ENCODE measurements around the gene HSPB8.
A peak's percentile ranks its signal among the peaks of the same experiment; 100 is the strongest.

Gene HSPB8, protein sequence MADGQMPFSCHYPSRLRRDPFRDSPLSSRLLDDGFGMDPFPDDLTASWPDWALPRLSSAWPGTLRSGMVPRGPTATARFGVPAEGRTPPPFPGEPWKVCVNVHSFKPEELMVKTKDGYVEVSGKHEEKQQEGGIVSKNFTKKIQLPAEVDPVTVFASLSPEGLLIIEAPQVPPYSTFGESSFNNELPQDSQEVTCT

DNA sequence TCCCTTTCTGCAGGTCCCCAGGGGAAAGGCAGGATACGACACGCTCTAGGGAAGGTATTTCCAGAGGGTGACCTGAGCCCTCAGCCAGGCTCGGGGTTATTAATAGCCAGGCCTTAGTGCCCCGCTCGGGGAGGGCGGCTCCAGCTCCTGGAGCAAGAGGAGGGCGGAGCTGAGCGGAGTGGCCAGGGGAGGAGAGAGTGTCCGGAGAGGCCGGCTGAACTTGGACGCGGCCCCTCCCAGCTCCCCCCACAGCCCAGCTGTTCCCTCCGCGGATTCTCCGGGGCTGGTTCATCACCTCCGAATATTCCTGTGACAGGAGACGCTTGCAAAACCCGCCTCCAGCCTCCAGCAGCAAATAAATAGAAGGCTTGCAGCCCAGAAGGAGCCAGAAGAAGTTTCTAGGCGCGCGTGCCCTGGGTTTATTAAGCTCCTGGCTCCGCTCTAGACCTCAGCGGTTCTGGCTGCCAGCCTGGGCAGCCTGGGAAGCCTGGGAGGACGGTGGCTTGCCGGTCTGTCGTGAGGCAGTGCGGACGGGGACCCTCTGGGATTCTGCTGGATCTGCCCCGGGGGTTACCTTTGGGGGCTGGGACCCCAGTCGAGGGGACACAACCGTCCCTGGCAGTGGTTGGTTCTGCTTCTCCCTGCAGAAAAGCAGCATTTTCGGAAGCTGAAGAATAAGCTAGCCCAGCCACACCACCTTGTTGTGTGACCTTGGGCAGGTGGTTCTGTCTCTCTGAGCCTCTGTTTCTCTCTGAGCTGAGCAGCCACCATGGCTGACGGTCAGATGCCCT is at the start of gene HSPB8:
HSPB8 (plus strand) TSS at position 388 of the 791 bp plus-strand sequence; CDS start at position 770, 382 bp downstream.
- Histone ChIP-seq H3K4me1 (ENCODE audit: insufficient read depth, low read length) (peaks cover 32% of the 10 kb centered on the region), H3K27ac (ENCODE audit: low read length) (no peak within 1 kb of the TSS)

DNA sequence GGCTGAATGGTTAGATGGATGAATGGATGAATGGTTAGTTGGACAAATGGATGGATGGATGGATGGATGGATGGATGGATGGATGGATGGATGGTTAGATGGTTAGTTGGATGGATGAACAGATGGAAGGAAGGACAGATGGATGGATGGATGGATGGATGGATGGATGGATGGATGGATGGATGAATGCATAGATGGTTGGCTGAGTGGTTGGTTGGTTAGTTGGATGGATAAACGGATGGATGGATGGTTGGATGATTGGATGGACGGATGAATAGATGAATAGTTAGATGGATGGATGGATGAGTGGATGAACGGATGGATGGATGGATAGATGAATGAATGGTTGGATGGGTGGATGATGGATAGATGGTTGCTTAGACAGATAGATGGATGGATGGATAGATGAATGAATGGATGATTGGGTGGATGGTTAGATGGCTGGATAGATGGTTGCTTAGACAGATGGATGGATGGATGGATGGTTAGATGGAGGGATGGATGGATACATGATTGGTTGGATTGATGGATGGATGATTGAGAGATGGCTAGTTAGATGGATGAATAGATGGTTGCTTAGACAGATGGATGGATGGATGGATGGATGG is 48.8 kb upstream of the HSPB8 start:
- no peak overlapping the region for H3K4me3 ChIP-seq (ENCODE audit: low read length)
- H3K9ac ChIP-seq (ENCODE audit: low read depth, low read length), result no peak overlapping the region
- H3K27ac ChIP-seq (ENCODE audit: low read length), result no peak overlapping the region
- no peaks in the 10 kb centered on the region for H3K27me3 ChIP-seq (ENCODE audit: insufficient read depth, low read length)
- no peaks in the 10 kb centered on the region for H3K36me3 ChIP-seq (ENCODE audit: insufficient read depth, low read depth, low read length)
- H3K9me3 ChIP-seq (ENCODE audit: insufficient read depth, low read depth, low read length), result no peaks in the 10 kb centered on the region
- no peaks in the 10 kb centered on the region; the same call in 1 of the 2 replicates for H3K4me1 ChIP-seq (ENCODE audit: insufficient read depth, low read length)

More for the DNA sequence above, at the start of gene HSPB8:
- Histone ChIP-seq H3K9ac (ENCODE audit: low read depth, low read length) (peak within 1 kb of the TSS; percentile 53; the same call in 1 of the 2 replicates), H3K36me3 (ENCODE audit: insufficient read depth, low read depth, low read length) (no peaks in the 10 kb centered on the region), H3K27me3 (ENCODE audit: insufficient read depth, low read length) (peaks cover 7% of the 10 kb centered on the region; the same call in 1 of the 2 replicates), H3K4me3 (ENCODE audit: low read length) (peak within 1 kb of the TSS; percentile 55), H3K9me3 (ENCODE audit: insufficient read depth, low read depth, low read length) (no peaks in the 10 kb centered on the region)

DNA sequence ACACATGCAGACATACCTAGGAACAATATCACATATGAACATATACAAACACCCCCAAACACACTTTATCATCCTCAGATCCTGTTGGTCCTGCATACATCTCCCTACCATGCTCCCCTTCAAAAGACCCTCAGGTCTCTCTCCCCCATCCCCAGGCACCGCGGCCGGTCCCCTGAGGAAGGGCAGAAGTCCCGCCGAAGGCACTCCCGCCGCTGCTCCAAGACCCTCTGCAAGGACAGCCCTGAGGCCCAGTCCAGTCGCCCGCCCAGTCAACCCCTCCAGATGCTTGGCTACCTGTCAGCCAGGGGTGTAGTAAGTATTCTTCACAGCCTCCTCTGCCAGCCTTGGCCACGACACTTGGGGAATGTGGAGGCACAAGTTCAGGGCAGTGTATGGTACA is 48.2 kb upstream of the HSPB8 start:
- H3K9me3 ChIP-seq (ENCODE audit: insufficient read depth, low read depth, low read length), result no peaks in the 10 kb centered on the region
- no peak overlapping the region for H3K27ac ChIP-seq (ENCODE audit: low read length)
- no peaks in the 10 kb centered on the region for H3K27me3 ChIP-seq (ENCODE audit: insufficient read depth, low read length)
- no peak overlapping the region for H3K4me3 ChIP-seq (ENCODE audit: low read length)
- no peak overlapping the region for H3K9ac ChIP-seq (ENCODE audit: low read depth, low read length)
- no peaks in the 10 kb centered on the region for H3K36me3 ChIP-seq (ENCODE audit: insufficient read depth, low read depth, low read length)
- H3K4me1 ChIP-seq (ENCODE audit: insufficient read depth, low read length), result no peaks in the 10 kb centered on the region; the same call in 1 of the 2 replicates

DNA sequence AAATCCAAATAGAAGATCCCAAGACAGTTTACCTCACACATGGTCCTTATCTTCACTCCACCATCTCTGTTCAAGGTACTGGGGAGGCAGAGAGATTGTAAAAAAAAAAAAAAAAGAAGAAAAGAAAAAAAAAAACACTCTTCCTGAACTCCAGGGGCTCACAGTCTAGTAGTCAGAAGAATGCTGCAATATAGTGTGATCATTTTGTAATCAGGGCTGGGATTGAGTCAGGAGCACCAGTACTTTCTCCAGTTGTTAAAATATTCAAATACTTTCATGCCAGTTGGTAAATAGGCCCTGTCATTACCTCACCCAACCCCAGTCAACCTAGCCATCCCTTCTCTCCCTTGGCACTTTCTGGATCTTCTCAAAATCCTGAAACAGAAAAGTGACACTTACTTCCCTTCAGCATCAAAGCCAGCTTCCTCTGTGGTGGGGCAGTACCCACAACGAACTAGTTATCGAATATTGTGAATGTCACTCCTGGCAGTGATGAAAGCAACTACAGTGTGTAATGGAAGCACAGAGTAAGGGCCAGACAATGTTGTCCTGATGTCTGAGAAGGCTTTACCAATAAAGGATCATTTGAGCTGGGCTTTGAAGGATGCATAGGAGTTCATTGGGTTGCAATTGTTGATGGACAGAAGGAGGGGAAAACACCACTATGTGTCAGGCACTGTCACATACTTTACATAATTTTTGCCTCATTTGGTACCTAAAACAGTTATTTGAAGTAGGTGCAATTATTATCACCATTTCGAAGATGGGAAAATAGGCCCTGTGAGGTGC is 44.3 kb upstream of the HSPB8 start:
- Histone ChIP-seq H3K27ac (ENCODE audit: low read length) (no peak overlapping the region), H3K4me1 (ENCODE audit: insufficient read depth, low read length) (no peaks in the 10 kb centered on the region; the same call in 1 of the 2 replicates), H3K9ac (ENCODE audit: low read depth, low read length) (no peak overlapping the region), H3K4me3 (ENCODE audit: low read length) (no peak overlapping the region), H3K36me3 (ENCODE audit: insufficient read depth, low read depth, low read length) (no peaks in the 10 kb centered on the region; the same call in 1 of the 2 replicates), H3K27me3 (ENCODE audit: insufficient read depth, low read length) (no peaks in the 10 kb centered on the region), H3K9me3 (ENCODE audit: insufficient read depth, low read depth, low read length) (no peaks in the 10 kb centered on the region)

DNA sequence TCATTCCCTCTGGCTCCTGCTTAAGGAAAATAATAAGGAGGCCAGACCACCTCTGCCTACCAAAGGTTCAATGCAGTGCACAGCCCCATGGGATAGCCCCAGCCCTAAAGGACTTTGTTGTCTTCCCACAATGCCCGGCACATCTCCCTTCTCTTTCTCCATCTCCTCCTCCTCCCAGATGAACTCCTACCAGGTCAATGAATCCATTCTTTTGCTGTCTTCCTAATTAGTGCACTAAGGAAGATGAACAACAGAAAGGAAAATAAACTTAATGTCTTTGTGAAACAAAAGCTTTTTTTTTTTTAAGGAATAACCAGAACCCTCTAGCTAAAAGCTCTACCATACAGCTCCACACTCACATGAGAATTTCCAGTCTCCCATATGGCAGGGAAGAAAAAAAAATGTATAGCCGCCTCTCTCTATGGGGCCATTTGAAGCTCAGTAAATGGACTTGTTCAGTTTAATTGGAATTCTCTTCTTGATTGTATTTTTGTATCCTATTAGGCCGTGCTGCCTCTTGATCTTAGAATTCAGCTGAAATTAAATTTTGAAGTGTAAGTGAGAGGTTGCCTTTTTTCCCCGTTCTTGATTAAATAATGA is 41.8 kb upstream of the HSPB8 start:
- H3K36me3 ChIP-seq (ENCODE audit: insufficient read depth, low read depth, low read length), result no peaks in the 10 kb centered on the region; the same call in 1 of the 2 replicates
- H3K4me1 ChIP-seq (ENCODE audit: insufficient read depth, low read length), result no peaks in the 10 kb centered on the region; the same call in 1 of the 2 replicates
- no peak overlapping the region for H3K9ac ChIP-seq (ENCODE audit: low read depth, low read length)
- H3K27me3 ChIP-seq (ENCODE audit: insufficient read depth, low read length), result no peaks in the 10 kb centered on the region
- H3K9me3 ChIP-seq (ENCODE audit: insufficient read depth, low read depth, low read length), result no peaks in the 10 kb centered on the region
- no peak overlapping the region for H3K4me3 ChIP-seq (ENCODE audit: low read length)
- H3K27ac ChIP-seq (ENCODE audit: low read length), result no peak overlapping the region

DNA sequence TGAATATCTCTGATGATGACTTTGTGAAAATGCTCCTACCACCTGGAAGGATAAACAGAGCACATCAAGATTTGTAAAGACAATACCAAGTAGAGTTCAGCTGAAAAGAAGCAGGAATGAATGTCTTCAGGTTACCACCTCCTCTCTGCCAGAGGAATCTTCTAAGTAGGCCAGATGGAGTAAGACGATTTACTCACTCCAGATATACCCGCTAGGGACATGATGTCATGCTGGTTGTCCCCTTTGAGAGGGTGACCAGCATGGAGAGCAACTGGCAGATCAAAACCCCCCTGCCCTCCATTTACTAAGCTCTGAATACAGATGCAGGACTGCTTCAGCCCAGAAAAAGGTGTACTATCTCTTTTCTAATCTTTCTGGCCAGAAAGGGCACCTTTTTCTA is 39.3 kb upstream of the HSPB8 start:
- Histone ChIP-seq H3K36me3 (ENCODE audit: insufficient read depth, low read depth, low read length) (no peaks in the 10 kb centered on the region; the same call in 1 of the 2 replicates), H3K9me3 (ENCODE audit: insufficient read depth, low read depth, low read length) (no peaks in the 10 kb centered on the region), H3K4me3 (ENCODE audit: low read length) (no peak overlapping the region), H3K9ac (ENCODE audit: low read depth, low read length) (no peak overlapping the region), H3K27me3 (ENCODE audit: insufficient read depth, low read length) (no peaks in the 10 kb centered on the region), H3K4me1 (ENCODE audit: insufficient read depth, low read length) (no peaks in the 10 kb centered on the region; the same call in 1 of the 2 replicates), H3K27ac (ENCODE audit: low read length) (no peak overlapping the region)

DNA sequence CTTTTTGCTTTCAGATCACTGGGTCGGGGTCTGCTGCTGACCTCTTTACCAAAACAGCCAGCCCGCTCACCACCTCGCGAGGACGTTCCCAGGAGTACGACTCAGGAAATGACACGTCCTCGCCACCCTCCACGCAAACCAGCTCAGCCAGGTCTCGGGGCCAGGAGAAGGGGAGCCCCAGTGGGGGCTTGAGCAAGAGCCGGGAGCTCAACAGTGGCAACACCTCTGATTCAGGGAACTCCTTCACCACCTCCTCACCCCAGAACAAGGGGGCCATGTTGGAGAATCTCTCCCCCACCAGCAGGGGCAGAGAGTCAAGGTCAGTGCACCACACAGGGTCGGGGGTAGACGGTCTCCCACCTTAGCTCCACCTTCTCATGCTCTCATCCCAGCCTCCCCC is 33.4 kb upstream of the HSPB8 start:
- peak overlapping the region; percentile 47; the same call in 1 of the 2 replicates for H3K9ac ChIP-seq (ENCODE audit: low read depth, low read length)
- no peaks in the 10 kb centered on the region for H3K9me3 ChIP-seq (ENCODE audit: insufficient read depth, low read depth, low read length)
- H3K36me3 ChIP-seq (ENCODE audit: insufficient read depth, low read depth, low read length), result no peaks in the 10 kb centered on the region
- peak overlapping the region; percentile 22; the same call in 1 of the 2 replicates for H3K4me3 ChIP-seq (ENCODE audit: low read length)
- H3K27ac ChIP-seq (ENCODE audit: low read length), result peak overlapping the region; percentile 27
- no peaks in the 10 kb centered on the region for H3K27me3 ChIP-seq (ENCODE audit: insufficient read depth, low read length)
- H3K4me1 ChIP-seq (ENCODE audit: insufficient read depth, low read length), result peaks cover 22% of the 10 kb centered on the region

DNA sequence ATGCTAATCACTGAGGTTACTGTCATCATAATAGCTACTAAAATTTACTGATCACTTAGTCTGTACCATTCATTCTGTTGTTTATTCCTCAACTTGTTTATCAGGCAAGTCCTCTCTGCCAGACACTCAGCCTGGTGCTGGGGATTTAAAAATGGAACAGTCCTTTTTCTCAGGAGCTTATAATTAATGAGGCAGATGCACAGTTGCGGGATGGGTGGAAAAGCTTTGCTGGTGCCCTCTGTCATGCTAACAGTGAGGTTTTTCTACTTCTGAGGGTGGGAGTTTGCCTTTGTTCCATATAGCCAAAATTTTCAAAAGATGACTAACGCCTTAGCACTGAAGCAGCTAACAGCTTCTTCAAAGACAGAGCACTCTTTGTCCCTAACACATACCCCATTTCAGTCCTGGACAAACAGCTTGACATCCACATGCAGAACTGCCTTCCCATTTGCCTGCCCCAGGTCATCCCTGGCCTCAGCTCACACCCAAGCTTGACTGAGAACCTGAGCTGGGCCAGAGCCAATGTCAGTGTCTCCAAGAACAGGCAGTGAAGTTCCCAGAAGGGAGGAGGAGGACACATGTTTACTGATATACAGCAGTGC is 30.8 kb upstream of the HSPB8 start:
- Histone ChIP-seq H3K9me3 (ENCODE audit: insufficient read depth, low read depth, low read length) (peaks cover 5% of the 10 kb centered on the region; the same call in 1 of the 2 replicates), H3K4me3 (ENCODE audit: low read length) (no peak overlapping the region), H3K27ac (ENCODE audit: low read length) (no peak overlapping the region), H3K4me1 (ENCODE audit: insufficient read depth, low read length) (peaks cover 24% of the 10 kb centered on the region), H3K9ac (ENCODE audit: low read depth, low read length) (no peak overlapping the region), H3K36me3 (ENCODE audit: insufficient read depth, low read depth, low read length) (peaks cover 9% of the 10 kb centered on the region; the same call in 1 of the 2 replicates), H3K27me3 (ENCODE audit: insufficient read depth, low read length) (no peaks in the 10 kb centered on the region)

DNA sequence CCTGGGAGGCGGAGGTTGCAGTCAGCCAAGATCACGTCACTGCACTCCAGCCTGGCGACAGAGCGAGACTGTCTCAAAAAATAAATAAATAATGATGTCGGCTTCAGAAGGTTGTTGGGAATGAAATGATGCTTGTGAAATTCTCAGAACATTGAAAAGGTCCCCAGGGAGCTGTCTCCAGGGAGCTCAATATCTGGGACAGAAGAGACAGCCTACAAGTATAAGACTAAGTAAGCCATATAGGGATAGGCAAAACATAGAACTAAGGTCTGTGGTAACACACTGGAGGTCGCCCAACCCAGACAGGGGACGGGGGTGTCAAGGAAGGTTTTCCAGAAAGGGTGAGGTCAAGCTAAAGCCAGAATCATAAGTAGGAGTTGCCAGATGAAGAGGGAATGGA is 29.5 kb upstream of the HSPB8 start:
- peaks cover 5% of the 10 kb centered on the region; the same call in 1 of the 2 replicates for H3K9me3 ChIP-seq (ENCODE audit: insufficient read depth, low read depth, low read length)
- H3K36me3 ChIP-seq (ENCODE audit: insufficient read depth, low read depth, low read length), result peaks cover 9% of the 10 kb centered on the region; the same call in 1 of the 2 replicates
- no peak overlapping the region for H3K27ac ChIP-seq (ENCODE audit: low read length)
- H3K4me1 ChIP-seq (ENCODE audit: insufficient read depth, low read length), result peaks cover 27% of the 10 kb centered on the region
- H3K9ac ChIP-seq (ENCODE audit: low read depth, low read length), result no peak overlapping the region
- H3K4me3 ChIP-seq (ENCODE audit: low read length), result no peak overlapping the region
- no peaks in the 10 kb centered on the region for H3K27me3 ChIP-seq (ENCODE audit: insufficient read depth, low read length)

DNA sequence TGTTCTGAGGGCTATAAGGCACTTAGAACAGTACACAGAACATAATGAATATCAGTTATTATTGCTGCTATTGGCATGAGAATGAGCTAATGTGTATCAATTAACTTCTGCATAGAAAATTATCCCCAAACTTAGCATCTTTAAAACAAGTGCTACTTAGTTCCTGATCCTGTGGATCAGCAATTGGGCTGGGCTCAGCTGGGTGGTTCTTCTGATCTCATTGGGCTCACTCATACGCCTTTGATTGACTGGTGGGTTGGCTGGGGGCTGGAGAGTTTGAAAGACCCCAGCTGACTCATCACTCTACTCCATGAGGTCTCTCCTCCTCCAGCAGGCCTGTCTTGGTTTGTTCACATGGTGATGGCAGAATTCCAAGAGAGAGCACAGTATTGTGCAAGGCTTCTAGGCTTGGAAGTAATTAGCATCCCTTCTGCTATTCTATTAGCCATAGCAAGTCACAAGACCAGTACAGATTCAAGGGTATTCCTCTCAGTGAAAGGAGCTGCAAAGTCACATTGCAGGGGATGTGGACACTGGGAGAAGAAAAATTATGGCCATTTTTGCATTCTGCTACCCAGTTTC is 27.2 kb upstream of the HSPB8 start:
- H3K9ac ChIP-seq (ENCODE audit: low read depth, low read length), result no peak overlapping the region
- H3K27me3 ChIP-seq (ENCODE audit: insufficient read depth, low read length), result no peaks in the 10 kb centered on the region
- H3K4me3 ChIP-seq (ENCODE audit: low read length), result no peak overlapping the region
- no peak overlapping the region for H3K27ac ChIP-seq (ENCODE audit: low read length)
- H3K4me1 ChIP-seq (ENCODE audit: insufficient read depth, low read length), result peaks cover 17% of the 10 kb centered on the region
- H3K36me3 ChIP-seq (ENCODE audit: insufficient read depth, low read depth, low read length), result peaks cover 9% of the 10 kb centered on the region; the same call in 1 of the 2 replicates
- peaks cover 5% of the 10 kb centered on the region; the same call in 1 of the 2 replicates for H3K9me3 ChIP-seq (ENCODE audit: insufficient read depth, low read depth, low read length)

All from iPS-20b (cell line).